HuH-7.5 (cell line): ENCODE data around the gene IFNA2.
"Not testable (repeated sequence)": the region's sequence is repeated elsewhere in the genome, so short reads cannot be mapped to it uniquely, and the experiment has no call there.

ENCODE experiments used
- DNase-seq: peaks from one replicate; pipeline ENCODE4 v3.0.0; 2011; ENCODE audit warnings: low spot score

The IFNA2 gene

GRCh38 chr9:21385131-21385670 is at the start of gene IFNA2:
Gene IFNA2, minus strand, starts transcription at chr9:21385398. Its CDS starts 69 bp downstream, at chr9:21385329.
- no peak for DNase-seq

GRCh38 chr9:21435015-21435383 is 49.8 kb upstream of the IFNA2 start:
- not testable (repeated sequence) for DNase-seq

- DNase-seq: no peak
These were observed 49.2 kb upstream of the IFNA2 start for GRCh38 chr9:21434202-21435014.

GRCh38 chr9:21432672-21433425 is 47.7 kb upstream of the IFNA2 start:
- no peak for DNase-seq

- DNase-seq: no peak
These were observed 44.0 kb upstream of the IFNA2 start for GRCh38 chr9:21429191-21429590.

- no peak for DNase-seq
These were observed 43.0 kb upstream of the IFNA2 start for GRCh38 chr9:21428235-21428634.

- DNase-seq: no peak
These were observed 30.5 kb upstream of the IFNA2 start for GRCh38 chr9:21415493-21416267.

- no peak for DNase-seq
These were observed 29.2 kb upstream of the IFNA2 start for GRCh38 chr9:21414220-21414940.

GRCh38 chr9:21413624-21414023 is 28.4 kb upstream of the IFNA2 start:
- no peak for DNase-seq

- DNase-seq: no peak
These were observed 28.0 kb upstream of the IFNA2 start for GRCh38 chr9:21413151-21413550.

- DNase-seq: no peak
These were observed 26.9 kb upstream of the IFNA2 start for GRCh38 chr9:21412107-21412506.

GRCh38 chr9:21408817-21409216 is 23.6 kb upstream of the IFNA2 start, which contains the start of gene IFNA8:
Gene IFNA8, plus strand, starts transcription at chr9:21409117. Its CDS starts 60 bp downstream, at chr9:21409177.
- no peak for DNase-seq

GRCh38 chr9:21404146-21404545 is 18.9 kb upstream of the IFNA2 start:
- no peak for DNase-seq

- no peak for DNase-seq
These were observed 17.4 kb upstream of the IFNA2 start for GRCh38 chr9:21402386-21403251.

- no peak for DNase-seq
These were observed 14.8 kb upstream of the IFNA2 start for GRCh38 chr9:21399956-21400355.

GRCh38 chr9:21398955-21399489 is 13.8 kb upstream of the IFNA2 start:
- DNase-seq: no peak

- DNase-seq: no peak
These were observed 10.8 kb upstream of the IFNA2 start for GRCh38 chr9:21395778-21396717.

GRCh38 chr9:21392270-21392669 is 7.1 kb upstream of the IFNA2 start:
- no peak for DNase-seq

- DNase-seq: no peak
These were observed 1.6 kb downstream of the IFNA2 start for GRCh38 chr9:21383627-21384026.
